ENCODE results near the gene SYTL1. TPM values are rescaled to one million over a fixed set of nuclear protein-coding genes. Genes with fewer than 3 reads are reported as not detected.
A peak's percentile ranks its signal among the peaks of the same experiment; 100 is the strongest.
"Not testable (repeated sequence)": the region's sequence is repeated elsewhere in the genome, so short reads cannot be mapped to it uniquely, and the experiment has no call there.

SYTL1 gene
- total RNA-seq, 2 experiments from 2014 or later, result 27.3 to 30.4 TPM

- POLR2A ChIA-PET, result no interaction called here
- CTCF ChIA-PET, result no interaction called here
- Mint-ChIP-seq H3K36me3 (no peaks in the 10 kb centered on the region), H3K4me3 (no peak overlapping the region), H3K27me3 (no peaks in the 10 kb centered on the region), H3K9me3 (no peaks in the 10 kb centered on the region), H3K27ac (no peak overlapping the region), H3K4me1 (ENCODE audit: low read depth) (no peaks in the 10 kb centered on the region)
- no peak for DNase-seq
- intact Hi-C loops (cut with micrococcal nuclease), result no loop called here
Observed at GRCh38 chr1:27380224-27380623, 38.4 kb downstream of the SYTL1 start.

GRCh38 chr1:27380766-27381733 lies 39.2 kb downstream of the SYTL1 start:
- Mint-ChIP-seq H3K9me3 (no peaks in the 10 kb centered on the region), H3K27ac (no peak overlapping the region), H3K27me3 (no peaks in the 10 kb centered on the region), H3K4me3 (no peak overlapping the region), H3K36me3 (no peaks in the 10 kb centered on the region), H3K4me1 (ENCODE audit: low read depth) (no peaks in the 10 kb centered on the region)
- DNase-seq, result no peak
- intact Hi-C loops (cut with micrococcal nuclease), result no loop called here
- ChIA-PET POLR2A (no interaction called here), CTCF (interaction anchor here (0.6 to 7.6 kb wide), 4 partner anchors 23 to 127 kb away, joined by 3 to 173 read pairs (median 13); no protein-coding TSS in a partner anchor)

- DNase-seq, result no peak
- ChIA-PET CTCF (interaction anchor here (0.6 to 7.6 kb wide), 7 partner anchors 13 to 126 kb away, joined by 3 to 173 read pairs (median 4); partner anchors contain the start of gene MAP3K6), POLR2A (no interaction called here)
- H3K27ac Mint-ChIP-seq, result no peak overlapping the region
- H3K36me3 Mint-ChIP-seq, result no peaks in the 10 kb centered on the region
- no peak overlapping the region for H3K4me3 Mint-ChIP-seq
- H3K27me3 Mint-ChIP-seq, result no peaks in the 10 kb centered on the region
- H3K9me3 Mint-ChIP-seq, result no peaks in the 10 kb centered on the region
- no peaks in the 10 kb centered on the region for H3K4me1 Mint-ChIP-seq (ENCODE audit: low read depth)
- intact Hi-C loops (cut with micrococcal nuclease), result no loop called here
Observed at GRCh38 chr1:27381969-27382762, 40.3 kb downstream of the SYTL1 start.

- DNase-seq, result peak; percentile 62
- Mint-ChIP-seq H3K27ac (no peak within 1 kb of the TSS), H3K4me3 (no peak within 1 kb of the TSS), H3K4me1 (ENCODE audit: low read depth) (no peaks in the 10 kb centered on the region), H3K36me3 (no peaks in the 10 kb centered on the region), H3K27me3 (no peaks in the 10 kb centered on the region), H3K9me3 (no peaks in the 10 kb centered on the region)
- POLR2A ChIA-PET, result no interaction called here
- CTCF ChIA-PET, result interaction anchor here (1.2 to 7.6 kb wide), 6 partner anchors 12 to 83 kb away, joined by 3 to 173 read pairs (median 6); partner anchors contain the start of gene MAP3K6
- intact Hi-C loops (cut with micrococcal nuclease), result no loop called here
Observed at GRCh38 chr1:27383039-27383605, 41.3 kb downstream of the SYTL1 start, which contains the start of gene CD164L2. TSS of gene CD164L2 (minus strand) at chr1:27383333. CDS start at chr1:27383239, 94 bp downstream.

GRCh38 chr1:27383661-27384060 lies 41.8 kb downstream of the SYTL1 start:
- no peaks in the 10 kb centered on the region for H3K36me3 Mint-ChIP-seq
- no peaks in the 10 kb centered on the region for H3K27me3 Mint-ChIP-seq
- H3K4me1 Mint-ChIP-seq (ENCODE audit: low read depth), result no peaks in the 10 kb centered on the region
- intact Hi-C loops (cut with micrococcal nuclease), result no loop called here
- ChIA-PET CTCF (interaction anchor here (0.8 to 7.6 kb wide), 5 partner anchors 12 to 84 kb away, joined by 3 to 173 read pairs (median 7); partner anchors contain the start of gene MAP3K6), POLR2A (no interaction called here)
- no peak overlapping the region for H3K4me3 Mint-ChIP-seq
- H3K9me3 Mint-ChIP-seq, result no peaks in the 10 kb centered on the region
- no peak overlapping the region for H3K27ac Mint-ChIP-seq
- DNase-seq, result no peak

- CTCF ChIA-PET, result interaction anchor here (0.8 to 7.6 kb wide), 7 partner anchors 10 to 85 kb away, joined by 3 to 173 read pairs (median 7); partner anchors contain the start of gene MAP3K6
- H3K9me3 Mint-ChIP-seq; H3K36me3 Mint-ChIP-seq; H3K27me3 Mint-ChIP-seq; H3K4me1 Mint-ChIP-seq (ENCODE audit: low read depth); DNase-seq; H3K4me3 Mint-ChIP-seq; intact Hi-C loops (cut with micrococcal nuclease); POLR2A ChIA-PET; H3K27ac Mint-ChIP-seq: not testable (repeated sequence)
Observed at GRCh38 chr1:27384797-27385196, 43.0 kb downstream of the SYTL1 start.

- intact Hi-C loops (cut with micrococcal nuclease), result loop anchor here (1.0 kb wide), 1 partner anchor 87 kb away; no protein-coding TSS in a partner anchor
- Mint-ChIP-seq H3K9me3 (no peaks in the 10 kb centered on the region), H3K27ac (peak overlapping the region; percentile 50), H3K4me3 (peak overlapping the region; percentile 3), H3K27me3 (no peaks in the 10 kb centered on the region), H3K36me3 (no peaks in the 10 kb centered on the region), H3K4me1 (ENCODE audit: low read depth) (peaks cover 11% of the 10 kb centered on the region)
- ChIA-PET CTCF (interaction anchor here (0.7 to 7.6 kb wide), 13 partner anchors 11 to 281 kb away, joined by 3 to 173 read pairs (median 8); partner anchors contain the start of genes AHDC1 and MAP3K6), POLR2A (no interaction called here)
- peak; percentile 83 for DNase-seq
Observed at GRCh38 chr1:27388337-27389005, 46.6 kb downstream of the SYTL1 start.

GRCh38 chr1:27391511-27392095 lies 49.8 kb downstream of the SYTL1 start:
- Mint-ChIP-seq H3K27ac (no peak overlapping the region), H3K4me3 (peak overlapping the region; percentile 76), H3K4me1 (ENCODE audit: low read depth) (peaks cover 13% of the 10 kb centered on the region), H3K27me3 (no peaks in the 10 kb centered on the region), H3K9me3 (no peaks in the 10 kb centered on the region), H3K36me3 (no peaks in the 10 kb centered on the region)
- ChIA-PET POLR2A (no interaction called here), CTCF (interaction anchor here (0.9 to 6.3 kb wide), 9 partner anchors 26 to 281 kb away, joined by 3 to 70 read pairs (median 6); partner anchors contain the start of genes AHDC1 and IFI6)
- peak; percentile 50 for DNase-seq
- intact Hi-C loops (cut with micrococcal nuclease), result loop anchor here (1.0 to 10.0 kb wide), 6 partner anchors 26 to 297 kb away; partner anchors contain the start of gene AHDC1

GRCh38 chr1:27392096-27392777 lies 50.4 kb downstream of the SYTL1 start, which contains the start of gene GPR3:
TSS of gene GPR3 (plus strand) at chr1:27392622. CDS start at chr1:27393799, 1,177 bp downstream.
- CTCF ChIA-PET, result interaction anchor here (1.1 to 6.3 kb wide), 6 partner anchors 34 to 271 kb away, joined by 3 to 70 read pairs (median 28); partner anchors contain the start of gene AHDC1
- intact Hi-C loops (cut with micrococcal nuclease), result loop anchor here (1.0 to 10.0 kb wide), 6 partner anchors 27 to 297 kb away; partner anchors contain the start of gene AHDC1
- H3K27me3 Mint-ChIP-seq, result no peaks in the 10 kb centered on the region
- H3K9me3 Mint-ChIP-seq, result no peaks in the 10 kb centered on the region
- DNase-seq, result peak; percentile 96
- POLR2A ChIA-PET, result no interaction called here
- H3K4me3 Mint-ChIP-seq, result peak within 1 kb of the TSS; percentile 78
- H3K4me1 Mint-ChIP-seq (ENCODE audit: low read depth), result peaks cover 13% of the 10 kb centered on the region
- H3K27ac Mint-ChIP-seq, result peak within 1 kb of the TSS; percentile 63
- H3K36me3 Mint-ChIP-seq, result no peaks in the 10 kb centered on the region
